Pancreas (tissue), 10 donors: ENCODE measurements around the gene PREP. TPM values are rescaled to one million over a fixed set of nuclear protein-coding genes. Genes with fewer than 3 reads are reported as not detected.

Source experiments
- ATAC-seq, 4 donors: fragments of 200-7000 bp; cut with Tn5 transposase; one replicate each; pipeline versions ENCODE4 v1.8.0 to v1.9.1; 2020; ENCODE audit warnings: mild to moderate bottlenecking in 4 of 4, moderate library complexity in 4 of 4
- DNase-seq, 6 donors: peaks; one replicate each; pipeline ENCODE4 v3.0.0-alpha.2; 2020
- FAIRE-seq: peaks from 2 replicates; lab custom pipeline; 2012; peaks lifted over from hg19 to GRCh38; lab: Jason Lieb, UNC
- H3K27ac ChIP-seq, 4 donors: fragments of 200-600 bp; sonication (generic); 1 replicate in 3 of 4; 2 replicates in 1 of 4; pipeline versions ENCODE4 v1.5.0 to v1.8.0; 2020
- H3K27me3 ChIP-seq, 4 donors: fragments of 200-600 bp; one replicate each; pipeline ENCODE4 v1.8.0; 2021
- H3K36me3 ChIP-seq, 3 donors: fragments of 200-600 bp; sonication (generic) in 1 of 3; one replicate each; pipeline versions ENCODE4 v1.5.0 to v1.8.0; 2020 to 2021
- H3K4me1 ChIP-seq, 3 donors: fragments of 200-600 bp; one replicate each; pipeline ENCODE4 v1.8.0; 2021
- H3K4me3 ChIP-seq, 4 donors: fragments of 200-600 bp; sonication (generic) in 2 of 4; one replicate each; pipeline versions ENCODE4 v1.5.0 to v1.8.0; 2020 to 2021
- H3K9me3 ChIP-seq, 4 donors: fragments of 200-600 bp; one replicate each; pipeline ENCODE4 v1.8.0; 2021
- WGBS, 2 donors: extraction: QIAGEN DNeasy Blood & Tissue Kit; methylation state at CpG; one replicate each; pipeline ENCODE4 v1.1.7; 2013; 5-methylcytosine and 5-hydroxymethylcytosine counted together
- intact Hi-C, 3 donors: fragments of 100-400 bp; cut with DNase I; formaldehyde crosslinking; loops; one replicate each; pipeline versions ENCODE4 v1.11.1 to v1.14.2; 2022
- polyA plus RNA-seq, 2 donors: library from polyadenylated mRNA; stranded (reverse); fragments of 200-250 nt; gene quantifications; one replicate each; pipeline ENCODE4 v1.2.3, GENCODE V29; 2013
- total RNA-seq, 6 donors: library from RNA; stranded (reverse); fragmentation: NEBNext Ultra II Directional in 4 of 6; extraction: Animal tissue kit (Norgen Biotek cat#: 25700) in 4 of 6; gene quantifications; one replicate each; pipeline versions ENCODE4 v1.2.1 to v1.2.4, GENCODE V29; 2021 to 2023
- TF ChIP-seq, protein P1 (sequence below), 4 donors: fragments of 200-600 bp; sonication (generic) in 3 of 4; IDR thresholded peaks; one replicate each; pipeline versions ENCODE4 v1.5.0 to v1.8.0; 2021; ENCODE audit warnings: antibody characterized with exemption in 4 of 4
- donor health status: healthy with polysubstance abuse.
- donor health status: DM: no; HTN: no; CAD: no; lungs with moderate emphysema.
- donor health status: DM: no; HTN: no; CAD: no.
- donor health status: control.
- donor health status: control.
- donor health status: Bipolar disorder and iron deficiency.
- donor health status: DM: yes; HTN: yes; CAD: no.
- donor health status: DM: no; HTN: no; CAD: no.
- donor health status: DM: no; HTN: no; CAD: no.
- donor health status: DM: yes; HTN: yes; CAD: no.

PREP gene
- total and polyA plus RNA-seq, 8 donors: 7.6 to 16.5 (median 11.5) TPM

- H3K9me3 ChIP-seq: no peaks in the 10 kb centered on the region
- H3K4me3 ChIP-seq: no peak overlapping the region
- H3K36me3 ChIP-seq: peaks cover 0 to 10% (median 0%) of the 10 kb centered on the region in 3 donors
- H3K27ac ChIP-seq: no peak overlapping the region
- no peak for DNase-seq
- no peaks in the 10 kb centered on the region for H3K27me3 ChIP-seq
- 80 to 90% methylated on average over 5 of the region's 5 CpGs for WGBS, 2 donors
- TF ChIP-seq, protein P1, sequence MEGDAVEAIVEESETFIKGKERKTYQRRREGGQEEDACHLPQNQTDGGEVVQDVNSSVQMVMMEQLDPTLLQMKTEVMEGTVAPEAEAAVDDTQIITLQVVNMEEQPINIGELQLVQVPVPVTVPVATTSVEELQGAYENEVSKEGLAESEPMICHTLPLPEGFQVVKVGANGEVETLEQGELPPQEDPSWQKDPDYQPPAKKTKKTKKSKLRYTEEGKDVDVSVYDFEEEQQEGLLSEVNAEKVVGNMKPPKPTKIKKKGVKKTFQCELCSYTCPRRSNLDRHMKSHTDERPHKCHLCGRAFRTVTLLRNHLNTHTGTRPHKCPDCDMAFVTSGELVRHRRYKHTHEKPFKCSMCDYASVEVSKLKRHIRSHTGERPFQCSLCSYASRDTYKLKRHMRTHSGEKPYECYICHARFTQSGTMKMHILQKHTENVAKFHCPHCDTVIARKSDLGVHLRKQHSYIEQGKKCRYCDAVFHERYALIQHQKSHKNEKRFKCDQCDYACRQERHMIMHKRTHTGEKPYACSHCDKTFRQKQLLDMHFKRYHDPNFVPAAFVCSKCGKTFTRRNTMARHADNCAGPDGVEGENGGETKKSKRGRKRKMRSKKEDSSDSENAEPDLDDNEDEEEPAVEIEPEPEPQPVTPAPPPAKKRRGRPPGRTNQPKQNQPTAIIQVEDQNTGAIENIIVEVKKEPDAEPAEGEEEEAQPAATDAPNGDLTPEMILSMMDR (IDR thresholded peaks at IDR 0.05): no peak
- FAIRE-seq: no peak
- intact Hi-C loops: no loop called here
- H3K4me1 ChIP-seq: peaks cover 4 to 14% (median 6%) of the 10 kb centered on the region in 3 donors
- no peak for ATAC-seq
Observed at GRCh38 chr6:105398859-105399258, 4.0 kb downstream of the PREP start.

GRCh38 chr6:105397987-105398386 lies 4.9 kb downstream of the PREP start:
- WGBS, 2 donors: 50 to 52% methylated on average over 6 of the region's 6 CpGs
- intact Hi-C loops: no loop called here
- ATAC-seq (no peak), FAIRE-seq (no peak), DNase-seq (no peak)
- Histone ChIP-seq H3K4me1 (peaks cover 4 to 10% (median 6%) of the 10 kb centered on the region in 3 donors), H3K9me3 (no peaks in the 10 kb centered on the region), H3K27ac (no peak overlapping the region), H3K4me3 (no peak overlapping the region), H3K36me3 (peaks cover 0 to 10% (median 0%) of the 10 kb centered on the region in 3 donors), H3K27me3 (no peaks in the 10 kb centered on the region)
- TF ChIP-seq, protein P1 (IDR thresholded peaks at IDR 0.05): no peak

- Histone ChIP-seq H3K36me3 (peaks cover 0 to 10% (median 0%) of the 10 kb centered on the region in 3 donors), H3K9me3 (no peaks in the 10 kb centered on the region), H3K27ac (no peak overlapping the region), H3K4me3 (no peak overlapping the region), H3K27me3 (no peaks in the 10 kb centered on the region), H3K4me1 (no peaks in the 10 kb centered on the region)
- intact Hi-C loops: no loop called here
- DNase-seq (no peak), FAIRE-seq (no peak), ATAC-seq (no peak)
- 94 to 95% methylated on average over 6 of the region's 6 CpGs for WGBS, 2 donors
- TF ChIP-seq, protein P1 (IDR thresholded peaks at IDR 0.05): no peak
Observed at GRCh38 chr6:105391705-105392104, 11.2 kb downstream of the PREP start.

DNA sequence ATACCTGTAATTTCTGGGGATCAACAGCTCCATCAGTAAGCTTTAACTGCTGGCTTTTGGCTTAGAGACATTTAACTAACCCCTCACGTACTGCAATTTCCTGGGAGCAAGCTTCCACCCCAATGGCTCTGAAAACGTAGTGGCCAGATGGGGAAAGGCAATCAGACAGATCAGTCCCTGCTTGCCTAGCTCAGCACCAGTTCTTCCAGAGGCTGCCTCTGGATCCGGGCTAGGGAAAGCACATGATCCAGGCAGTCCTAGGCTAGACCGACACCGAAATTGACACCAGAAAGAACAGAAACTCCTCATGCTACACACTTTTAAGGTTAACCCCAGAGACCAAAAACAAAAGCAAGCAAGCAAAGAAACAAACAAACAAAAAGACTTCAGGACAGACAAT lies 13.3 kb downstream of the PREP start:
- intact Hi-C loops: no loop called here
- H3K27me3 ChIP-seq: no peaks in the 10 kb centered on the region
- DNase-seq (no peak), FAIRE-seq (no peak), ATAC-seq (peak in 2 of 4 donors; percentile 37 to 41)
- H3K4me3 ChIP-seq: no peak overlapping the region
- H3K4me1 ChIP-seq: no peaks in the 10 kb centered on the region
- H3K9me3 ChIP-seq: no peaks in the 10 kb centered on the region
- H3K27ac ChIP-seq: no peak overlapping the region
- TF ChIP-seq, protein P1 (IDR thresholded peaks at IDR 0.05): no peak
- 81 to 84% methylated on average over 5 of the region's 5 CpGs for WGBS, 2 donors
- H3K36me3 ChIP-seq: no peaks in the 10 kb centered on the region

GRCh38 chr6:105388392-105388791 lies 14.5 kb downstream of the PREP start:
- peak in 1 of 4 donors; percentile 30 for ATAC-seq
- Histone ChIP-seq H3K4me1 (no peaks in the 10 kb centered on the region), H3K27me3 (no peaks in the 10 kb centered on the region), H3K27ac (no peak overlapping the region), H3K9me3 (no peaks in the 10 kb centered on the region), H3K36me3 (no peaks in the 10 kb centered on the region), H3K4me3 (no peak overlapping the region)
- intact Hi-C loops: no loop called here
- WGBS, 2 donors: 61 to 62% methylated on average over 6 of the region's 6 CpGs
- DNase-seq: no peak
- no peak for FAIRE-seq
- TF ChIP-seq, protein P1 (IDR thresholded peaks at IDR 0.05): no peak
